GM23338 (cell line): Measurements from ENCODE around the gene TAS2R19. TPM values are rescaled to one million over a fixed set of nuclear protein-coding genes. Genes with fewer than 3 reads are reported as not detected.

Source experiments
- ATAC-seq: fragments of 200-7000 bp; cut with Tn5 transposase; 3 replicates; pipeline ENCODE4 v1.9.1; 2020
- DNase-seq: peaks from one replicate; pipeline ENCODE4 v3.0.0-alpha.2; 2015; ENCODE audit warnings: low spot score
- H2AFZ ChIP-seq: fragments of 200-600 bp; sonication (generic); 2 replicates; pipeline ENCODE4 v1.8.0; 2016; ENCODE audit warnings: antibody characterized with exemption, mild to moderate bottlenecking, moderate library complexity
- H3F3A ChIP-seq: fragments of 200-600 bp; sonication (generic); replicated peaks from 2 replicates; pipeline ENCODE4 v1.8.0; 2017; ENCODE audit warnings: antibody characterized with exemption, mixed run types, low read depth
- H3K27ac ChIP-seq: fragments of 200-600 bp; sonication (generic); 2 replicates; pipeline ENCODE4 v1.6.1; 2016; ENCODE audit warnings: low read depth
- H3K27me3 ChIP-seq: fragments of 200-600 bp; sonication (generic); 2 replicates; pipeline ENCODE4 v1.8.0; 2016; ENCODE audit warnings: mild to moderate bottlenecking, mixed run types, moderate library complexity; ENCODE audit not compliant: insufficient read depth
- H3K36me3 ChIP-seq: fragments of 200-600 bp; sonication (generic); 2 replicates; pipeline ENCODE4 v1.8.0; 2016; ENCODE audit warnings: mild to moderate bottlenecking; ENCODE audit not compliant: insufficient read depth
- H3K4me1 ChIP-seq: fragments of 200-600 bp; sonication (generic); 2 replicates; pipeline ENCODE4 v1.8.0; 2016; ENCODE audit warnings: mild to moderate bottlenecking, moderate library complexity; ENCODE audit not compliant: insufficient read depth
- H3K4me2 ChIP-seq: fragments of 200-600 bp; sonication (generic); 2 replicates; pipeline ENCODE4 v1.7.1; 2017; ENCODE audit warnings: mixed run types
- H3K4me3 ChIP-seq: fragments of 200-600 bp; sonication (generic); 2 replicates; pipeline ENCODE4 v1.6.1; 2016; ENCODE audit warnings: mixed run types
- H3K79me2 ChIP-seq: fragments of 200-600 bp; sonication (generic); replicated peaks from 2 replicates; pipeline ENCODE4 v1.8.0; 2017; ENCODE audit warnings: mild to moderate bottlenecking; ENCODE audit not compliant: insufficient read depth
- H3K9me2 ChIP-seq: fragments of 200-600 bp; sonication (generic); 2 replicates; pipeline ENCODE4 v1.8.0; 2017; ENCODE audit not compliant: insufficient read depth
- H4K20me1 ChIP-seq: fragments of 200-600 bp; sonication (generic); replicated peaks from 2 replicates; pipeline ENCODE4 v1.8.0; 2017; ENCODE audit warnings: mild to moderate bottlenecking; ENCODE audit not compliant: insufficient read depth
- H3K27ac Mint-ChIP-seq: 2 replicates; pipeline ENCODE4 v1.8.0; 2020; ENCODE audit warnings: inconsistent platforms, mild to moderate bottlenecking, moderate library complexity, mixed read lengths
- H3K27me3 Mint-ChIP-seq: 3 replicates; pipeline ENCODE4 v1.8.0; 2022; ENCODE audit warnings: low read depth, mild to moderate bottlenecking, moderate library complexity, mixed read lengths, inconsistent platforms; ENCODE audit not compliant: insufficient read depth, poor library complexity
- H3K36me3 Mint-ChIP-seq: 3 replicates; pipeline ENCODE4 v1.8.0; 2021; ENCODE audit warnings: low read depth, mild to moderate bottlenecking, inconsistent platforms, moderate library complexity, mixed read lengths
- H3K4me1 Mint-ChIP-seq: 3 replicates; pipeline ENCODE4 v1.8.0; 2020; ENCODE audit warnings: mild to moderate bottlenecking, inconsistent platforms, mixed read lengths
- H3K4me3 Mint-ChIP-seq: 3 replicates; pipeline ENCODE4 v1.8.0; 2021; ENCODE audit warnings: moderate library complexity, mild to moderate bottlenecking, inconsistent platforms, mixed read lengths
- H3K9me3 Mint-ChIP-seq: 3 replicates; pipeline ENCODE4 v1.8.0; 2020; ENCODE audit warnings: moderate library complexity, mild to moderate bottlenecking, inconsistent platforms, mixed read lengths
- CREB1 ChIP-seq: fragments of 250-450 bp; sonication (Bioruptor Pico); IDR thresholded peaks from 2 replicates; pipeline ENCODE4 v1.5.0; 2020; ENCODE audit warnings: low read depth, mild to moderate bottlenecking, moderate library complexity
- JUNB ChIP-seq: IDR thresholded peaks from one replicate; pipeline ENCODE4 v1.6.1; 2016; ENCODE audit warnings: antibody characterized with exemption; ENCODE audit not compliant: unreplicated experiment
- REST ChIP-seq: IDR thresholded peaks from one replicate; pipeline ENCODE4 v1.6.1; 2018; ENCODE audit warnings: antibody characterized with exemption; ENCODE audit not compliant: unreplicated experiment
- ZNF114 ChIP-seq: fragments of 250-450 bp; sonication (Bioruptor Pico); IDR thresholded peaks from 2 replicates; pipeline ENCODE4 v1.5.0; 2020; ENCODE audit warnings: mild to moderate bottlenecking, moderate library complexity
- ZNF331 ChIP-seq: fragments of 250-450 bp; sonication (Bioruptor Pico); IDR thresholded peaks from 2 replicates; pipeline ENCODE4 v1.5.0; 2020; ENCODE audit warnings: low read depth, mild to moderate bottlenecking, moderate library complexity
- ZNF462 ChIP-seq: fragments of 250-450 bp; sonication (Bioruptor Pico); IDR thresholded peaks from 2 replicates; pipeline ENCODE4 v1.5.0; 2020; ENCODE audit warnings: mild to moderate bottlenecking, moderate library complexity
- polyA plus RNA-seq: library from polyadenylated mRNA; unstranded; fragments of >200 nt; fragmentation: Nextera tagmentation; extraction: Ambion mirVana; gene quantifications from 2 replicates; pipeline ENCODE4 v1.2.1, GENCODE V29; 2016
- total RNA-seq: library from RNA; depleted of rRNA; stranded (reverse); fragments of >200 nt; shearing (Covaris generic); gene quantifications from 2 replicates; pipeline ENCODE4 v1.2.3, GENCODE V29; 2014

TAS2R19 gene
- total and polyA plus RNA-seq, 2 experiments from 2014 or later, result 0.21 to 8.6 TPM

GRCh38 chr12:11023387-11023786, 967 bp upstream of the TAS2R19 start:
- H3K4me3 Mint-ChIP-seq, result no peak overlapping the region
- no peak overlapping the region for H3K27ac ChIP-seq
- H3K27ac Mint-ChIP-seq, result no peak overlapping the region
- DNase-seq, result no peak
- H3K36me3 ChIP-seq, result no peaks in the 10 kb centered on the region
- H3K4me1 ChIP-seq, result no peaks in the 10 kb centered on the region
- no peaks in the 10 kb centered on the region for H3K79me2 ChIP-seq
- no peaks in the 10 kb centered on the region for H3F3A ChIP-seq
- no peaks in the 10 kb centered on the region for H3K27me3 Mint-ChIP-seq
- no peak for TF ChIP-seq REST
- no peak for TF ChIP-seq JUNB
- no peak for TF ChIP-seq ZNF331 (CRISPR knock-in tag)
- no peak for TF ChIP-seq ZNF114 (CRISPR knock-in tag)
- H3K27me3 ChIP-seq, result no peaks in the 10 kb centered on the region
- H3K9me2 ChIP-seq, result no peaks in the 10 kb centered on the region
- H2AFZ ChIP-seq, result no peak overlapping the region
- H3K9me3 Mint-ChIP-seq, result peaks cover 5% of the 10 kb centered on the region
- H3K4me1 Mint-ChIP-seq, result peaks cover 4% of the 10 kb centered on the region; the same call in 1 of the 3 replicates
- H3K36me3 Mint-ChIP-seq, result peaks cover 10% of the 10 kb centered on the region; the same call in 2 of the 3 replicates
- no peaks in the 10 kb centered on the region for H4K20me1 ChIP-seq
- no peak for ATAC-seq
- no peak overlapping the region for H3K4me2 ChIP-seq
- H3K4me3 ChIP-seq, result no peak overlapping the region

GRCh38 chr12:11016937-11017336, 5.5 kb downstream of the TAS2R19 start:
- H3K27ac Mint-ChIP-seq, result no peak overlapping the region
- H3K4me3 Mint-ChIP-seq, result no peak overlapping the region
- H3K36me3 ChIP-seq, result no peaks in the 10 kb centered on the region
- no peak overlapping the region for H3K4me3 ChIP-seq
- no peaks in the 10 kb centered on the region for H3K4me1 ChIP-seq
- no peaks in the 10 kb centered on the region for H3F3A ChIP-seq
- no peak overlapping the region for H2AFZ ChIP-seq
- no peaks in the 10 kb centered on the region for H4K20me1 ChIP-seq
- no peak for DNase-seq
- H3K27ac ChIP-seq, result no peak overlapping the region
- H3K36me3 Mint-ChIP-seq, result no peaks in the 10 kb centered on the region
- H3K4me2 ChIP-seq, result no peak overlapping the region
- no peaks in the 10 kb centered on the region for H3K9me3 Mint-ChIP-seq
- H3K4me1 Mint-ChIP-seq, result peaks cover 3% of the 10 kb centered on the region; the same call in 2 of the 3 replicates
- H3K27me3 Mint-ChIP-seq, result no peaks in the 10 kb centered on the region
- no peaks in the 10 kb centered on the region for H3K27me3 ChIP-seq
- H3K9me2 ChIP-seq, result no peaks in the 10 kb centered on the region
- H3K79me2 ChIP-seq, result no peaks in the 10 kb centered on the region
- no peak for ATAC-seq
- no peak for TF ChIP-seq CREB1 (CRISPR knock-in tag)
- TF ChIP-seq REST, result no peak
- TF ChIP-seq ZNF462 (CRISPR knock-in tag), result no peak
- no peak for TF ChIP-seq ZNF114 (CRISPR knock-in tag)
- no peak for TF ChIP-seq ZNF331 (CRISPR knock-in tag)
